Measurements from ENCODE around the gene ERG.
A peak's percentile ranks its signal among the peaks of the same experiment; 100 is the strongest.

ERG gene

GRCh38 chr21:38430401-38430984, 67.8 kb downstream of the ERG start:
- DNase-seq = no peak

GRCh38 chr21:38429011-38429410, 69.3 kb downstream of the ERG start:
- no peak for DNase-seq

DNA sequence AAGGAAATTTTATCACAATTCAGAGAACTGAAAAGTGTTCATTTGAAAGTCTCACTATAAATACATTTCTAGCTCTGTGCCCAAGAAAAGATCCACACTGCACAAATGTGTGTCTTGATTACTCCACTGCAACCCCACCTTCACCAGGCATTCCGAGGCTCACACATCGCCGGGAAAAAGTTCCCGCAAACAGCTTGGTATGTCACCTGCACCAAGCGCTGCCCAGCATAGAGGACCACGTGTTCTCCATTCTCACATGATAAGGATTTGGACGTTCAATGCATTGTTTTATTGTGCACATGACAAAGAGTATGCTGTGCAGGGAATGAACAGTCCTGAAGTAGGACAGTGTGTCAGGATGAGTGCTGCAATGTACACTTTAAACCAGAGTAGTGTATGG, 70.1 kb downstream of the ERG start:
- no peak for DNase-seq

DNA sequence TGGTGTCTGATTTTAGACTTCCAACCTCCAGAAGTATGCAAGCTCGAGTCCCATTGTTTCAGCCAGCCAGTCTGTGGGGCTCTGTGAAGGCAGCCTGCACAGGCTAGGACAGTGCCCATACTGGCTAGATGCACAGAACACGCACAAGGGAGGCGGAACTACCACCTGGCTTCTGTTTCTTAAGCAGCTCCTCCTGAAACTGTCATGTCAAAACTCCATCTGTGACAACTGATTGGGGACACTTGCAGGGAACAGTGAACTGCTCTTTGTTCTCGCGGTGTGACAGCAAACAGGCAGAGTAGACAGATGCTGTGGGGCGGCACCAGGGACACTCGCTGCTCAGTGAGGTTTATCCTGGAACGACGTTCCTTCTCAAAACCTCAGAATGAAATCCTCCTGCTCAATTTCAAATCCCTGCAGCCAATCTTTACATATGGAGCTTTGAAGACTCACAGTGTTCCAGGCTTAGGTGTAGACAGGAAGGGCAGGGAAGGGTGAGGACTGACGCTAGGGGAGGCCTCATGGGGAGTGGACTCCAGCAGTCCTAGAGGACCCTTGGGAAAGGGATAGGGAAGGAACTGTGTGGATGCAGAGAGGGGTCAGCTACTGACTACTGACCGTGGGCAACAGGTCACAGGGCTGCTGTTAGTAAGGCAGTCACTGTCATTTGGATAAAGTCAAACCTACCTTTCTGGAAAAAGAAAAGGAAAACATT, 73.8 kb downstream of the ERG start:
- DNase-seq = no peak

DNA sequence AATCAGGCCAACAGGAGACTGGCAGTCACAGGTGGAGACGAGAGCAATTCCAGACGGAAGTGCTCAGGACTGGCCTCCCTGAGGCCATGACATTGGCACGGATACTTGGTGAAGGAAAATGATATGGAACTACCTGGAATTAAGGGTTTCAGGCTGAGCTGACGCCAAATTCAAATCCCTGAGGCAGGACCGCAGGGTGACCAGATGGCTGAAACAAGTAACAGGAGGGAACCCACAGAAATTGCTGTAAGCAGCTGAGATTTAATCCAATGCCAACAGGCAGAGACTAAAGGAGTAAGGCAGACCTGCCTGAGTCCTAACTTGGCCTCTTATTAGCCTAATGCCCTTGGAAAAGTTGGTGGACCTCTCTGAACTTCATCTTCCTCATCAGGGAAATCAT, 76.2 kb downstream of the ERG start:
- no peak for DNase-seq

GRCh38 chr21:38420140-38420539, 78.1 kb downstream of the ERG start:
- no peak for DNase-seq

DNA sequence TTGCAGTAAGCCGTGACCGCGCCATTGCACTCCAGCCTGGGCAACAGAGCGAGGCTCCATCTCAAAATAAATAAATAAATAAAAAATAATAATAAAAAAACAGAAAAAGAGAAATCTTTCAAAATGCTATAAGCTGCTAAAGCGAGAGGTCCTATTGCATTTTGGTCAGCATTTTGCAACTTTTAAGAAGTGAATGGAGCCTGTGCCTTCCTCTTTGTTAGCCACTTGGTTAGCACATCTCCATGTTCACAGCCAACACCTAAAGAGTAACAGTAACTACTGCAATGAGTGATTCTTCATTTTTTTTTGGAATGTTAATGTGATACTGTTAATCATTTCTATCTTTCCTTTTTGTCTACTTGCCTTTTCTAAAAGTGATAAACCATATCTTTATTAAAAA, 80.6 kb downstream of the ERG start:
- DNase-seq = no peak

DNA sequence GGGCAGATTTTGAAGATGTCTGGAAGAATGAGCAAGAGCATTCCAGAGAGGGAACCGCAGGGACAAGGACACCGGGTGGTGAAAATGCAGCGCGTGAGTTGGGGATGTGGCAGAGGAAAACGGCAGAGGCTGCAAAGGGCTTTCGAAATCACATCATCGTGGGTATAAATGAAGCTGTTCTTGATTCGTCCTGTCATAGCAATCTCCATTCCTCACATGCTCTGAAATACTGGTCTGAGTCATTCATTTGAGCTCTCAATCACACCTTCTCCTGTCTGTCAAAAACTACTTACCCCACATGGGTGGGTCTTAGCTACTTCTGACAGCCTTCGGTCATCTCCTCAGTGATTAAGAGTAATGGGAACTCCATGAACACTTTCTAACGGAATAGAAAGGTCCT, 81.5 kb downstream of the ERG start:
- peak; percentile 36 for DNase-seq

DNA sequence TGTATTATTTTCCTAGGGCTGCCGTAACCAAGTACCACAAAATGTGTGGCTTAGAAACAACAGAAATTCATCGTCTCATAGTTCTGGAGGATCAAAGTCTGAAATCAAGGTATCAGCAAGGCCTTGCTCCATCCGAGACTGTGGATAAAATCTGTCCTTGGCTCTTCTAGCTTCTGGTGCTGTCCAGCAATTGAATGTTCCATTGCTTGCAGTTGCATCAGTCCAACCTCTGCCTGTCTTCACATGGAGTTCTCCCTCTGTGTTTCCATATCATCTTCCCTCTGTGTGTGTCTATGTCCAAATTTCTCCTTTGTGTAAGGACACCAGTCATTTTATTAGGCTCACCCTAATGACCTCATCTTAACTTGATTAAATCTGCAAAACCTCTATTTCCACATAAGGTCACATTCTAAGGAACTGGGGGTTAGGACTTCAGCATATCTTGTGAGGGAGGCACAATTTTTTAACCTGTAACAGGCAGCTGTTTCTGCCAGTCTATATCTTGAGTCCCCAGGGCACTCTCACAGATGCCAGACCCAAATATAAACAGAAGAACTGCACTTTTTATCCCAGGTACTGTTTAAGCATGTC, 84.2 kb downstream of the ERG start:
- DNase-seq = no peak

GRCh38 chr21:38410466-38410865, 87.8 kb downstream of the ERG start:
- DNase-seq = no peak

GRCh38 chr21:38409907-38410306, 88.4 kb downstream of the ERG start:
- no peak for DNase-seq

GRCh38 chr21:38404177-38404576, 94.1 kb downstream of the ERG start:
- no peak for DNase-seq

- no peak for DNase-seq
Observed at GRCh38 chr21:38402795-38403194, 95.5 kb downstream of the ERG start.

GRCh38 chr21:38402291-38402690, 96.0 kb downstream of the ERG start:
- DNase-seq = no peak

DNA sequence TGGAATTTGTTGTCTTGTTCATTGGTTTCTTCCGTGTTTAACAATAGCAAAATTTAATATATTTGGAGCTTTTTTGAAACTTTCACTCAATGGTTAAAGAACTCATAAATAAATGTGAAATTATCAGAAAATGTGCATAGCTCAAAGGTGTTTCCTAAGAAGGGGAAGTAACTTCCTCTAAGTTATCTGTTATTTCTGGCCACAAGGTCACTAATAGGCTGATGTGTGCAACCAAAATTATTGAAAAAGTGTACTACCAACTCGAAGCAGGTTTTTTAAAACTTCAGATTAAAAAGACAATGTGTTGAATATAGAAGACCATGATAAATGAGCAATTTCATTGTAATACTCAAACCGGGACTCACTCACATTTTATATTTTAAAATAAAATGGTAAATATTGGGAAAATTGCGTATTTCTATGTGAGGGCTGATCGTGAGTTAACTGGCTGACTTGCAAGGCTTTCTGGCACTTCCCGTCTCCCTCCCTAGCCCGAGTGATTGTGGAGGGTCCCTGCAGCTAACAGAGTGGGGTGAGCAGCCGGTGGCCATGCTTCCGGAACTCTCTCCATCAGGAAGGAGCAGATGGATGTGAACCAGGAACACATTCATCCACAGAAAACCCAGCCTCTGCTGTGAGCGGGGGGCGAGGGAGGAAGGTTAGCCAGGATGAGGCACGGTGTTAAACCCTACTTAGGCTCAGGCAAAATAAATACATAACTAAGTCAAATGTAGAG, 96.9 kb downstream of the ERG start:
- no peak for DNase-seq

DNA sequence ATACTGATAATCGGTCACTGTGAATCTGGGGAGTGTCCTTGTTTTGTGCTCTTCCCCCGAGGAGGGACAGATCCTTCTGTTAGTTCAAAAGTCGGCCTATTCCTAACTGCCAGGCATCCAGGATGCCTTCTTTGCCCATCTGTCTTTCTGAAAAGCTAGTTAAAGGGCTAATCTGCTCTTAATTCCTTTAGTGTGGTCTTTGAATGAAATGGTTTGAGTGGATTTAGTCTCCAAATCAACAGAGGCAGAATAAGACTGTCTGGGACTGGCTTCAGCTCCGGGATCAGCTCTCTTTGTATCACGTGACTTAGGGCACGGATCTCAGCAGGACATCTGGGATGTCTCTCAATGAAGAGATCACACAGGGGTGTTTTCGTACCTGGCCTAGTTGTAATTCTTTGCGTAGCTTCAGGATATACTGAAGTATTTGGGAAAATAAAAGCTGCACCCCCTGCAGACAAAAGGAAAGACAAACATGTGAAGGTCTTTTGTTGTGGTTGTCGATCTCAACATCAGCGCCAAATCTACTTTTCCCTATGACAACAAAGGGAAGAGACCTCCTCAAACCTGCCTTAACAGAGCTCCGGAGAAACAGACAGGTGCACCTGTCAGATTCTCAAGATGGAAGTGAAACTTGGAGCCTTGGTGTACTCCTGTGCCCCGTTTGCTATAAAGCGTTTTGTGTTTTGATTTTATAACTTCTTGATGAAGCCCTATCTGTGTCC, 97.9 kb downstream of the ERG start:
- DNase-seq = no peak

GRCh38 chr21:38399103-38399502, 99.2 kb downstream of the ERG start:
- no peak for DNase-seq

GRCh38 chr21:38396325-38396724, 102.0 kb downstream of the ERG start:
- no peak for DNase-seq

DNA sequence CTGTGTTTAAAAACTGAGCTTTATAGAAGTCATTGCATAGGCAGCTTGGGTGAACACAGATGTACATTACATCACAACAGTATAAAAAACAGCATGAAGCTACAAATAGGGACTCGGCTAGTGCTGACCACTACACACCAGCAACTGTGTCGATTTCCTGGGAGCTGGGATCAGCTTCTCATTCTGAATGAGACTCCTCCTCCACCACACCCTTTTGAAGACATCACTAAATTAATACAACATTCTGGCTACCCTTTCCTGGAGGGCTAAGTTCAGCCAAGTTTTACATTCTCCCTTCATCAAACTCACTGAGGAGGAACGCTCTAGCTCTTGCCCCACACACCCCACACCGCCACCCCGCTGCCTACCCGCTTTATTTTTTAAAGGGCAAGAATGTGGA, 102.7 kb downstream of the ERG start:
- DNase-seq = no peak

DNA sequence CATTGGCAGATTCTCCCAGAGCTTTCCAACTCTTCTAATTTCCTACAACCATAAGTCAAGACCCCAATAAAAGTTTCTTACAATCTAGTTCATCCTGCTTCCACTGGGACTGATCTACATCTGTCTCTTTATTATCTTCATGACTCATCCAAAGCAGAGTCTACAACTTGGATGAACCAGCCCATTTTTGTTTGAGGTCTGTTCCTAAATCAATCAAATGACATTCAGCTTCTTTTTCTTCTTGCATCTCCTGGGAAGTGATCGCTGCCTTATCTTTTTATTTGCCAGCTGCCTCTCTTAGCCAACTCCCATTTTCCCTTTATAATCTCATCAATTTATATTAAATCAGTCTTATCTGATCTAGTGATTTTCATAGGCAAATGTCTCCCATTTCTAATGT, 105.6 kb downstream of the ERG start:
- no peak for DNase-seq

- no peak for DNase-seq
Observed at GRCh38 chr21:38389896-38390295, 108.4 kb downstream of the ERG start.

- DNase-seq = no peak
Observed at GRCh38 chr21:38389354-38389676, 109.0 kb downstream of the ERG start.

DNA sequence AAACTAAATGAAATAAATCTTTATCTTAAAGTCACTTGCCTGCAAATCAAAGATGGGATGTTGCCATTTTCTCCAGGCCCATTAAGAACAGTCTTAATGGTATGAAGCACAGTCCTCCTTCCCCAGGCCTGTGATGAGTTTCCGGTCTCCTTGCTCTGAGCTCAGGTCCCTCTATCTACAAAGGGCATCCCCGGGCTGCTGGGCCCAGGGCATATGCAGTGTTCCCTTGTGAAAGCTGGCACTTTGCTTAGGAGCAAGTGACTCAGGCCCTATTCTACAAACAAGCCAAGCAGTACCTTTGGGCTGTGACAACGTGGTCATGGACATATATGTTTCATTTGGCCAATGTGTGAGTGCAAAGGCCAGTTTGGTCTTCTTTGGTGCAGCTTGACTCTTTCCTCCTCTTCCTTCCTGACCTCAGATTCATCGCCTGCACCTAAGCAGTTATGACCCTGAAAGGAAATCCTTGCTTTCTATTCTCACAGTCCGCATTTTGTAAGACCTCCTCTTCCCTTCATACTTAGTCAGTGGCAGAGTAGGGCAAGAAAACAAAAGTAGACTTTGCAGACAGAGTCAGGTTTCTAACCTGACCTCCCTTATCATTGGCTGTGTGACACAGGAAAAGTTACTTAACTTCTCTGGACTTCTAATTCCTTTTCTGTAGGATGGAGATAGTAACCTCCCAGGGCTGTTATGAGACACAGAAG, 109.5 kb downstream of the ERG start:
- no peak for DNase-seq
